HCT116 (cell line): ENCODE measurements around the gene PDE4B. TPM values are rescaled to one million over a fixed set of nuclear protein-coding genes. Genes with fewer than 3 reads are reported as not detected.

Experiments
- ATAC-seq: fragments of 200-7000 bp; cut with Tn5 transposase; 2 replicates; pipeline ENCODE4 v1.9.1; 2020; ENCODE audit warnings: mild to moderate bottlenecking, moderate library complexity
- BruUV-seq: library from RNA; stranded (reverse); fragments of 400-500 nt; replicated peaks from 2 replicates; lab custom pipeline; 2021; lab: Mats Ljungman, UMichigan
- CTCF ChIA-PET: fragments of 300-600 bp; sonication (Branson Sonifier 250); formaldehyde crosslinking; loops from one replicate; lab custom pipeline; 2021; ENCODE audit warnings: antibody characterized with exemption; lab: Charles Lee
- POLR2A ChIA-PET: fragments of 300-600, 350-600 bp; sonication (Branson Sonifier 250); formaldehyde crosslinking; loops from one replicate; lab custom pipeline; 2021; ENCODE audit warnings: antibody characterized with exemption; lab: Charles Lee
- RAD21 ChIA-PET, 2 experiments: fragments of 300-600 bp; sonication (Branson Sonifier 250); formaldehyde crosslinking; loops; one replicate each; lab custom pipeline; 2023; ENCODE audit warnings: low total read pairs in 2 of 2; ENCODE audit not compliant: uncharacterized antibody in 2 of 2, unreplicated experiment in 2 of 2, low non-redundant PET in 1 of 2; lab: Charles Lee
- DNase-seq: peaks from one replicate; pipeline ENCODE4 v3.0.0-alpha.2; 2010; ENCODE audit warnings: low read depth, low spot score
- H2AFZ ChIP-seq: fragments of 200-600 bp; shearing (Covaris generic), sonication (generic); 2 replicates; pipeline ENCODE4 v1.6.1; 2017; ENCODE audit warnings: low read depth, mixed run types, mixed read lengths, antibody characterized with exemption, low read length; ENCODE audit not compliant: poor library complexity, severe bottlenecking
- H3K27ac ChIP-seq: 2 replicates; pipeline ENCODE4 v1.5.1; 2012; ENCODE audit warnings: low read depth, low read length
- H3K27me3 ChIP-seq: fragments of 200-600 bp; sonication (generic); 2 replicates; pipeline ENCODE4 v1.6.1; 2016; ENCODE audit warnings: mixed run types, low read length, mixed read lengths; ENCODE audit not compliant: insufficient read depth
- H3K36me3 ChIP-seq, 2 experiments: fragments of 200-500 bp in 1 of 2; fragments of 200-600 bp in 1 of 2; sonication (Bioruptor generic) in 1 of 2; sonication (generic) in 1 of 2; 2 replicates each; pipeline versions ENCODE4 v1.5.1 to v1.6.1; 2014 to 2016; ENCODE audit warnings: low read length in 2 of 2, inconsistent platforms in 1 of 2, mixed read lengths in 1 of 2, mixed run types in 1 of 2; ENCODE audit not compliant: insufficient read depth in 2 of 2, control insufficient read depth in 1 of 2
- H3K4me1 ChIP-seq, 2 experiments: fragments of 200-600 bp in 1 of 2; sonication (generic) in 1 of 2; 2 replicates each; pipeline versions ENCODE4 v1.5.1 to v1.6.1; 2012 to 2017; ENCODE audit warnings: low read length in 2 of 2, inconsistent platforms in 1 of 2, mild to moderate bottlenecking in 1 of 2, mixed read lengths in 1 of 2, mixed run types in 1 of 2, moderate library complexity in 1 of 2; ENCODE audit not compliant: insufficient read depth in 2 of 2, control insufficient read depth in 1 of 2
- H3K4me2 ChIP-seq: fragments of 200-600 bp; sonication (generic); 2 replicates; pipeline ENCODE4 v1.6.1; 2017; ENCODE audit warnings: mixed run types, low read length, mixed read lengths
- H3K4me3 ChIP-seq, 2 experiments: fragments of 200-600 bp in 1 of 2; sonication (generic) in 1 of 2; replicated peaks in 1 of 2; 2 replicates each; pipeline ENCODE4 v1.5.1; 2011 to 2016; ENCODE audit warnings: low read length in 2 of 2, control low read depth in 1 of 2, low read depth in 1 of 2, mild to moderate bottlenecking in 1 of 2, mixed read lengths in 1 of 2, mixed run types in 1 of 2
- H3K79me2 ChIP-seq: fragments of 200-600 bp; sonication (generic); 2 replicates; pipeline ENCODE4 v1.6.1; 2017; ENCODE audit warnings: mild to moderate bottlenecking, mixed run types, low read length, moderate library complexity, mixed read lengths; ENCODE audit not compliant: insufficient read depth
- H3K9ac ChIP-seq: fragments of 200-600 bp; sonication (generic); 2 replicates; pipeline ENCODE4 v1.6.1; 2016; ENCODE audit warnings: low read length, mixed read lengths
- H3K9me2 ChIP-seq: fragments of 200-600 bp; sonication (generic), shearing (Covaris generic); 2 replicates; pipeline ENCODE4 v1.6.1; 2017; ENCODE audit warnings: mixed run types, mild to moderate bottlenecking, moderate library complexity; ENCODE audit not compliant: insufficient read depth
- H3K9me3 ChIP-seq, 2 experiments: fragments of 200-500 bp in 1 of 2; fragments of 200-600 bp in 1 of 2; sonication (Bioruptor generic) in 1 of 2; sonication (generic) in 1 of 2; 2 replicates each; pipeline ENCODE4 v1.6.1; 2014 to 2017; ENCODE audit warnings: low read length in 2 of 2, mixed read lengths in 2 of 2, inconsistent platforms in 1 of 2, low read depth in 1 of 2, mild to moderate bottlenecking in 1 of 2, mixed run types in 1 of 2, moderate library complexity in 1 of 2; ENCODE audit not compliant: control insufficient read depth in 1 of 2, insufficient read depth in 1 of 2
- H4K20me1 ChIP-seq: fragments of 200-600 bp; sonication (generic), shearing (Covaris generic); 2 replicates; pipeline ENCODE4 v1.6.1; 2017; ENCODE audit warnings: mixed run types, mild to moderate bottlenecking, moderate library complexity; ENCODE audit not compliant: insufficient read depth
- ATF3 ChIP-seq: IDR thresholded peaks from 2 replicates; pipeline ENCODE4 v1.6.1; 2012
- CBX3 ChIP-seq: IDR thresholded peaks from 2 replicates; pipeline ENCODE4 v1.6.1; 2012; ENCODE audit warnings: low read depth
- CTCF ChIP-seq, 3 experiments: fragments of 200-600 bp in 1 of 3; sonication (generic) in 1 of 3; IDR thresholded peaks in 2 of 3; conservative IDR thresholded peaks in 1 of 3; 2 replicates each; pipeline ENCODE4 v1.5.1; 2012 to 2017; ENCODE audit warnings: low read depth in 2 of 3, low read length in 2 of 3, antibody characterized with exemption in 1 of 3, borderline replicate concordance in 1 of 3, control low read depth in 1 of 3, mild to moderate bottlenecking in 1 of 3, mixed read lengths in 1 of 3, mixed run types in 1 of 3, moderate library complexity in 1 of 3; ENCODE audit not compliant: insufficient read depth in 1 of 3
- ELF1 ChIP-seq: IDR thresholded peaks from 2 replicates; pipeline ENCODE4 v1.6.1; 2012; ENCODE audit warnings: low read depth, borderline replicate concordance
- EZH2 ChIP-seq: fragments of 200-600 bp; sonication (generic); IDR thresholded peaks from 2 replicates; pipeline ENCODE4 v1.6.1; 2017; ENCODE audit warnings: antibody characterized with exemption, mixed run types
- EZH2phosphoT487 ChIP-seq: fragments of 200-600 bp; IDR thresholded peaks from 2 replicates; pipeline ENCODE4 v1.6.1; 2018; ENCODE audit warnings: antibody characterized with exemption, borderline replicate concordance
- FOSL1 ChIP-seq: IDR thresholded peaks from 2 replicates; pipeline ENCODE4 v1.6.1; 2012; ENCODE audit warnings: low read depth
- JUND ChIP-seq: IDR thresholded peaks from 2 replicates; pipeline ENCODE4 v1.6.1; 2012
- POLR2A ChIP-seq: IDR thresholded peaks from 2 replicates; pipeline ENCODE4 v1.7.0; 2011; ENCODE audit warnings: borderline replicate concordance; ENCODE audit not compliant: insufficient read depth, insufficient read length; ENCODE audit errors: extremely low read depth
- POLR2AphosphoS5 ChIP-seq: IDR thresholded peaks from 2 replicates; pipeline ENCODE4 v1.6.1; 2011; ENCODE audit warnings: mild to moderate bottlenecking, low read depth, low read length, moderate library complexity
- RAD21 ChIP-seq: IDR thresholded peaks from 2 replicates; pipeline ENCODE4 v1.6.1; 2012; ENCODE audit warnings: low read depth, mild to moderate bottlenecking
- REST ChIP-seq: IDR thresholded peaks from 2 replicates; pipeline ENCODE4 v1.6.1; 2012; ENCODE audit warnings: low read depth
- SIN3A ChIP-seq: IDR thresholded peaks from 2 replicates; pipeline ENCODE4 v1.6.1; 2012; ENCODE audit warnings: low read depth
- SP1 ChIP-seq: IDR thresholded peaks from 2 replicates; pipeline ENCODE4 v1.6.1; 2012; ENCODE audit warnings: low read depth
- TCF7L2 ChIP-seq: IDR thresholded peaks from 2 replicates; pipeline ENCODE4 v1.7.0; 2011; ENCODE audit warnings: borderline replicate concordance, inconsistent platforms; ENCODE audit not compliant: insufficient read depth, insufficient read length; ENCODE audit errors: extremely low read depth
- YY1 ChIP-seq: IDR thresholded peaks from 2 replicates; pipeline ENCODE4 v1.6.1; 2011; ENCODE audit warnings: low read length, low read depth, moderate library complexity, mild to moderate bottlenecking; ENCODE audit not compliant: insufficient replicate concordance; ENCODE audit errors: extremely low read depth
- ZFX ChIP-seq: fragments of 450-650 bp; IDR thresholded peaks from 2 replicates; pipeline ENCODE4 v1.6.1; 2017
- intact Hi-C: fragments of 100-400 bp; cut with micrococcal nuclease; formaldehyde crosslinking; loops from 2 replicates; pipeline ENCODE4 v1.10.0; 2022
- total RNA-seq: library from RNA; stranded (reverse); gene quantifications from one replicate; pipeline ENCODE4 v1.2.1, GENCODE V29; 2021; ENCODE audit not compliant: unreplicated experiment

The PDE4B gene
- total RNA-seq, 1 experiment from 2014 or later = 76.9 TPM

GRCh38 chr1:66074147-66074546 is 281.5 kb downstream of the PDE4B start:
- ChIA-PET POLR2A (no interaction called here), CTCF (no interaction called here), RAD21 (no interaction called here)
- H3K27me3 ChIP-seq = no peaks in the 10 kb centered on the region
- no peaks in the 10 kb centered on the region for H3K36me3 ChIP-seq
- H3K79me2 ChIP-seq = no peaks in the 10 kb centered on the region
- no peak overlapping the region for H3K4me3 ChIP-seq
- no peaks in the 10 kb centered on the region for H3K9me3 ChIP-seq
- H4K20me1 ChIP-seq = no peaks in the 10 kb centered on the region
- H3K9me2 ChIP-seq = no peaks in the 10 kb centered on the region
- H3K27ac ChIP-seq = no peak overlapping the region
- ATAC-seq = no peak
- H3K9ac ChIP-seq = no peak overlapping the region
- no peak overlapping the region for H2AFZ ChIP-seq
- TF ChIP-seq ATF3 = no peak
- no peak for TF ChIP-seq POLR2A
- no peak for TF ChIP-seq SP1
- no peak for TF ChIP-seq YY1
- no peak for TF ChIP-seq ELF1
- TF ChIP-seq POLR2AphosphoS5 = no peak
- no peak for TF ChIP-seq TCF7L2
- TF ChIP-seq EZH2phosphoT487 = no peak
- no peak for TF ChIP-seq JUND
- no peak for TF ChIP-seq RAD21
- intact Hi-C loops = no loop called here
- no TSS peak for BruUV-seq
- DNase-seq = no peak
- H3K4me2 ChIP-seq = no peak overlapping the region
- no peaks in the 10 kb centered on the region for H3K4me1 ChIP-seq

GRCh38 chr1:66078412-66078811 is 285.7 kb downstream of the PDE4B start:
- no peaks in the 10 kb centered on the region for H4K20me1 ChIP-seq
- H3K9ac ChIP-seq = no peak overlapping the region
- CTCF ChIA-PET = no interaction called here
- H3K4me3 ChIP-seq = no peak overlapping the region
- no peaks in the 10 kb centered on the region for H3K4me1 ChIP-seq
- no peak for ATAC-seq
- no peaks in the 10 kb centered on the region for H3K36me3 ChIP-seq
- RAD21 ChIA-PET = no interaction called here
- no peaks in the 10 kb centered on the region for H3K9me2 ChIP-seq
- DNase-seq = no peak
- H3K9me3 ChIP-seq = no peaks in the 10 kb centered on the region
- intact Hi-C loops = no loop called here
- POLR2A ChIA-PET = no interaction called here
- no peak overlapping the region for H3K4me2 ChIP-seq
- H3K27me3 ChIP-seq = no peaks in the 10 kb centered on the region
- H3K27ac ChIP-seq = no peak overlapping the region
- H2AFZ ChIP-seq = no peak overlapping the region
- BruUV-seq = no TSS peak
- H3K79me2 ChIP-seq = no peaks in the 10 kb centered on the region
- TF ChIP-seq YY1 (no peak), TCF7L2 (no peak), SIN3A (no peak), RAD21 (no peak), ELF1 (no peak), CBX3 (no peak), REST (no peak), JUND (no peak), CTCF (IDR thresholded peaks at IDR 0.05 in 2 of 3, conservative IDR thresholded peaks at IDR 0.05 in 1 of 3; ENCODE audit: borderline replicate concordance in 1 of 3, insufficient read depth in 1 of 3, low read depth in 2 of 3, low read length in 2 of 3) (no peak), ATF3 (no peak), EZH2 (no peak), FOSL1 (no peak), ZFX (no peak)
